GM21737 (cell line): Measurements from ENCODE around the gene TBC1D22A.

ENCODE experiments used
- ATAC-seq: cut with Tn5 transposase; IDR thresholded peaks from one replicate; pipeline ENCODE4 v1.9.1; 2021; ENCODE audit warnings: mild to moderate bottlenecking, moderate library complexity; ENCODE audit not compliant: unreplicated experiment

Gene TBC1D22A

DNA sequence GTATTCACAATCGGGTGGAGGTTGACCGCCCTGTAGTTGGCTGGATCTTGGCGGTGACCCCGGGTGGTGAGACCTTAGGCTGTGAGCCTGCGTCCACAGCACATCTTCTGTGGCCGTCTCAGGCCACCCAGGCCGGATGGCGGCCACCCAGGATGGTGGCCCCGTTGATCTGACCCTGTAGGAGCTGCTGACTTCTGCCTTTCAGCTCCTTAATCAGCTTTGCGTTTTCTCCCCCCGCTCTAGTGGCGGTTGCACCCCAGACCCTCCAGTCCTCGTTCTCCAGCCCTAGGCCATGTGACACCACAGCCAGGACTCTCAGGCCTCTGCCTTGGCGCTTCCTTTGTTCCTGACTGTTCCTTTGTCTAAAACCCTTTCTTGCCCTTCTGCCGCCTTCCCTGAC is 244.0 kb downstream of the TBC1D22A start:
- no peak for ATAC-seq

DNA sequence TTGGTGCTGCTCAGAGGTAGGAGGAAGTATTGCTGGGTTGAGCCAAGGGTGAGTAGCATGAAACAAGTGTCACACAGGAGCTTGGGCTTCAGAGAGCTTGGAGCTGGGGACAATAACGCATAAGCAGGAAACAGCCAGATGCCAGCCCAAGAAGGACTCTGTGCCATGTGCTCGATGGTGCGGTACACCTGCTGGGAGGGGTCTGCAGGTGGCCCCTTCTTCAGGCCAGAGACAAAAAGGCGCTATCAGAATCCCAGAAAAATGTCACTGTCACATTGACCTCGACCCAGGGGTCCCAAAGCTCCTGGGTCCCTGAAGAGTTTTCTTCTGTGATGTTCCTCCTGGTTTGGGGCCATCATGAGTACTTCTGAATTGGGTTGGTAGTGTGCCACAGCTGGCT is 244.4 kb downstream of the TBC1D22A start:
- ATAC-seq = no peak

DNA sequence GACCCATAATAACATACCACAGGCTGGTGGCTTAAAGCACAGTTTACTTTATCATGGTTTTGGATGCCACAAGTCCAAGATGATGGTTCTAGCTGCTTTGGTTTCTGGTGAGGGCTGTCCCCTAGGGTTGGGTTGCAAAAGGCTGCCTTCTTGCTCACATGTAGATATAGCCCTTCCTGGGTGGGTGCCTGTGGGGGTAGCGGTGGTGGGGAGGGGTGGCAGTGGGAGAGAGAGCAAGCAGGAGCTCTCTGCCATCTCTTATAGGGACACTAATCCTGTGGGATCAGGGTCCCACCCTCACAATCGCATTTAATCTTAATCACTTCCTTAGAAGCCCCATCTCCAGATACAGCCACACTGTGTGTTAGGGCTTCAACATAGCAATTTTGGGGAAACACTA is 245.0 kb downstream of the TBC1D22A start:
- ATAC-seq = no peak

DNA sequence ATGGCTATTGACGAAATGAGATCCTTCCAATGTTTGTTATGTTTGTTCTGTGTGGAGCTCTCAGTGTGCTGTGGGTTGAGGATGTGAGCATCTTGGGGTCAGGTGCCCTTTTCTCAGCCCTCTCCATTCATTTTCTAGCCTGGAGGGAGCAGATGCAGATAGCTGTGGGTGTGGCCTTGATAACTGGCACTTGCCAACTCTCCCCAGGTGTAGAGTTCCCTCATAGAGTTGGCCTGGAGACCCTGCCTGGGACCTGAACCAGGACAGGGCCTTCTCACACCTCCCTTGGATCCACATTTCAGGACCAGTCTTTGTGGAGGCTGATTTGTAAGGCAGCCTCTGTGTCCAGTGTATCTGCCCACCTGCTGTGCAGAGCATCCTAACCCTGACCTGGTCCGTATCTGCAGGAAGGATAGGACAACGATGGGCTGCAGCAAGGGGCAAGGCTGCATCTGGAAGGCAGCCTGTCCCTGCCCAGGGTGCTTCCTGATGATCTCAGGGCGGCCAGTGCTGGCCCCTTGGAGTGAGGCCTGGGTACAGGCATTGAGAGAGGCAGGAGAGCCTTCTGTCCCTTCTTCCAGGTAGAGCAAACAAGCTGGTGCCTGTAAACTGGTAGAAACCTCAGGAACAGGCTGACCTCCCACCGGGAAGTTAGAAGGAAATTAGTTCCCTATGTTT is 245.9 kb downstream of the TBC1D22A start:
- no peak for ATAC-seq

DNA sequence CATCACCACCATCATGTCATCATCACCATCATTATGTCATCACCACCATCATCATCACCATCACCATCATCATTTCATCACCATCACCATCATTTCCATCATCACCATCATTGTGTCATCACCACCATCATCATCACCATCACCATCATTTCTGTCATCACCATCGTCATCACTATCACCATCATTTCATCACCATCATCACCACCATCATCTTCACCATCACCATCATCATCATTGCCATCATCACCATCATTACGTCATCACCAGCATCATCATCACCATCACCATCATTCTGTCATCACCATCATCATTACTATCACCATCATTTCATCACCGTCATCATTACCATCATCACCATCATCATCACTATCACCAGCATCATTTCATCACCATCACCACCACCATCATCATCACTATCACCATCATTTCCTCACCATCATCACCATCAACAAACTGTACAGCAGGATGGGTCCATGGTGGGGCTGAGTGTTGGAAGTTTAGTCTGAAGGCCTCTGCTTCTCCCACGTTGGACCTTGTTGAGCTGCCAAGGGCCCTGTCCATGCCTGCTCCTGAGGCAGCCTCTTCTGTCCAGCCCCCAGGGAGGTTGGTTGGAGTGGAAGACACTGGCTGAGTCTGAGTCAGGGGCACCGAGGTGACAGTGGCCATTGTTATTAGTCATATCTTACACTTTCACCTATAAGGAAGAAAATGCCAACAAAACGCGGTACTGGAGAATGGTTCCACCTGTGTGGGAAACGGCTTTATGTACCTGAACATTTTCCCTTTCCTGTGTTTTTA is 247.1 kb downstream of the TBC1D22A start:
- ATAC-seq = no peak

DNA sequence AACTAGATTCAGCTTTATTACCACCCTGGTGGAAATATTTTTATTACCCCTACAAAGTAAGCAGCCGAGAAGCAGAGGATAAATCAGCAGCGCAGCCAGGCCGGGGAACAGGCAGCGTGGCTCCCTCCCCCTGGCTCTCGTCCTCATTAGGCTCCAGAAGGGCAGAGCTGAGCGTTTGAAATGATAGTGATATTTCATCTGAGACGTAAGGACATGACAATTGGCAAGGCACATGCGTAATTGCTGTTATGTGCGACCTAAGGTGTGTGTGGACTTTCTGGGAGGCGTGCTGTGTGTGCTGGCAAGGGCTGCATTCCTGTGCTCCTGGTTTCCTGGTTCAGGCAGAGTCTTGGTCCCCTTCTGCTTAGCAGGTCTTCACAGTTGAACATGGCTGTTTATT is 247.8 kb downstream of the TBC1D22A start:
- ATAC-seq = no peak

DNA sequence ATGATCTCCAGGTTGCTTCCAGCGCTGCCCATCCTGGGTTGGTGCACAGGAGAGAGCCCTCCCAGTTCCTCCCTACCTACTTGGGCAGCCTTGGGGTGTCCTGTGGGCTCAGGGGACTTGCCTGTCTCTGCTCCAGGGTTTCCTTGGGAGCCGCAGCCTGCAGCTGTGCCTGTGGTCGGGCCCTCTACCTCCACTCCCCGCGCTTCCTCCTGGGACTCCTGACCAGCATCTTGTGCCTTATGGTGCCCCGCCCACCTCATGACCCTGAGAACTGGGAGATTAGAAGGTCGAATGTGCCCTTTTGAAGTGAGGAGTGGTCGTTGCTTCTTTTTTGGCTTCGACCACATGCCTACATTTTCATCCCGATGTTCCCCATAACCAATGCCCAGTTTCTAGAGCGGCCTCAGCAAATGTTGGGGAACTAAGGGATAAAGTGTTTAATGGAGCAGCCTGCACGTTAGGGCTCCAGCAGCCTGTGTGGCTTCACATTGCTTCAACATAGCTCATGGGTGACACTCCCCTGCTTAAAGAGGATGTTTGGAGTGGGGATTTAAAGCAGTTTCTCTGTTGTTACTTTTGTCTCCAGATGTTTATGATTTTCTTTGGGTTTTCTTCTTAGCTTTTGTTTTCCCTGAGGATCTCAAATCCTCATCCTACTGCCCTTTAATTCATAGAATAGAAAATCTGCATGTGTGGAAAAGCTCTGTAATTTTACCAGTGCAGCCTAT is 248.8 kb downstream of the TBC1D22A start:
- no peak for ATAC-seq

DNA sequence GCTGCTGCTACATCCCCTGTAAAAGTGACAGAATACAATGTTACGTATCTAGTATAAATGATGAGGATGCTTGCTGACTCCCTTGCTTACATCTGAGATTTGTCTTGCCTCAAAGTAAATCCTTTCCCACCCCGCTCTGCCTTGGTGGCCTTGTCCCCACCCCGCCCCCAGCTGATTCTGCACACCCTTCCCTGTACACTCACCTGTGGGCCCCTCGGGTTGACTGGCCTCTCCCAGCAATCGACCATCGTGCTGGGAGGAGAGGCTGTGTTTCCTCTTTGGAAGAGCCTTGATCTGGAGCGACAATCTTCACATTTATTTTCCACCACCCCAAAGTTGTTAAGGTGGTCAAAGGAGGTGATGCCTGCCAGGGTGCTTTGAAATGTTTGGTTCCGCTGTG is 249.4 kb downstream of the TBC1D22A start:
- no peak for ATAC-seq

DNA sequence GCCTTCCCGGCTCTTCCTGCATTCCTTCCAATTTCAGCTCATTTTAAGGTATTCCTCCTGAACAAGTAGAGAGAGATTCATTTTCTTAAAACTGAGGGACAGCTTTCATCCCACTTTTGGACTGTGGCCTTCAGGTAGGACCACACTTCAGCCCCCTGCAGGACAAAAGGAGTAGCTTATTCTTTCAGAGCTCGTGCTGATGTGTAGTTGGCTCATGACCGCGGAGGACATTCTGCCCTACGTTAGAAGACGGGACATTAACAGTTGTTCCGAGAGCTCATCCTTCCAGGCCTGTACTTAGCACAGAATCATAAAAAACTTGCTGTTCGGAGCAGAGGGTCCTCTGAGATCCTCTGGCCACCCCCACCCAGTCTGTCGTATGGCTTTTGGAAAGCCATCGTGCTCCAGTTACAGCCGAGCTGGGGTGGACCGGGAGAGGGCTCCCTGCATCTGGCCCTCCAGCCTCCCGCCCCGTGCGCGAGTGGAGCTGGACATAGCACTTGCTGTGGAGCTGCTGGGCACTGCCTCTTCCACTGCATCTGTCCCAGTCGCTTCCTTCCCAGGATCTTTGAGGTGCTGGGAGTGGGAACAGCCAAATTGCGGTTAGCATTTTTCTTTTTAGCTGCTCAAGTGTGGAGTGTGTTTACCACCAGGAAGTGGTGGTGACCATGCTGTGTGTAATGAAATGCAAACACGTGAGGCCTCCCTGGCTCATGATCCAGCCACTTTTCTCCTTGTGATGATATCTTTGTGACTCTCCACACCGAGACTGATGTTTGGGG is 250.3 kb downstream of the TBC1D22A start:
- ATAC-seq = no peak

DNA sequence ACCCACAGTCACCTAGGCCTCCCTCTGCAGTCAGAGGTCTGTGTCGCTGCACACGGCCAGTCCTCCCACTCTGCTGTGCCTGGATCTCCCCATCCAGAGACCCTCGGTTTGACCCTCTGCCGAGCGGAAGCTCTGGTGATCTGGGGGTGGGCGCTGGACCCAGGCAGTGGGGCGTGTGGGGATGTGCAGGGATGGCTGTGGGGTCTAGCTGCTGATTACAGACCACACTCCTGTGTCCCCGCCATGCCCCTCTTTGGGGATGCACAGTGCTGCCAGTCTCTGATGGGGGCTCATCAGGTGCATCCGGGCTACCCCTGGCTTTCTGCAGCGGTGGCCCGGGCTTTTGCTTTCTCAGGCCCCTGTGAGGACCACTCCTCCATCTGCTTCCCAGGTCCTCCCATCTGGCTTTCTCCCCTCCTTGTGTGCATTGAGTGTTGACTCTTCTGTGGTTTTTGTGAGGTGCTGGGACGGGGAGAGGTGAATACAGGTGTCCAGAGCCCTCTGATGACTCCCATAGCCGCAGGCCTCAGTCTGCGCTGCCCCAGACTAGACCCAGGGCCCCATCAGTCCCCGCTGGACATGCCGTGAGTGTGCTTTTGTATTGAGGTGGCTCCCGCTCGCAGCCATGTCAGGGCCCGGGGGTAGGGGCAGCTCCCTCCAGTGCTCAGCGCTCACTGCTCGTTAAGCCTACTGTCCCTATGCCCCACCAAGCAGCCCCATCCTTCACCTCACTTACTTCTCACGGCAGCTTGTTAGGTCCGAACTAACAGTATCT is 251.6 kb downstream of the TBC1D22A start:
- no peak for ATAC-seq

DNA sequence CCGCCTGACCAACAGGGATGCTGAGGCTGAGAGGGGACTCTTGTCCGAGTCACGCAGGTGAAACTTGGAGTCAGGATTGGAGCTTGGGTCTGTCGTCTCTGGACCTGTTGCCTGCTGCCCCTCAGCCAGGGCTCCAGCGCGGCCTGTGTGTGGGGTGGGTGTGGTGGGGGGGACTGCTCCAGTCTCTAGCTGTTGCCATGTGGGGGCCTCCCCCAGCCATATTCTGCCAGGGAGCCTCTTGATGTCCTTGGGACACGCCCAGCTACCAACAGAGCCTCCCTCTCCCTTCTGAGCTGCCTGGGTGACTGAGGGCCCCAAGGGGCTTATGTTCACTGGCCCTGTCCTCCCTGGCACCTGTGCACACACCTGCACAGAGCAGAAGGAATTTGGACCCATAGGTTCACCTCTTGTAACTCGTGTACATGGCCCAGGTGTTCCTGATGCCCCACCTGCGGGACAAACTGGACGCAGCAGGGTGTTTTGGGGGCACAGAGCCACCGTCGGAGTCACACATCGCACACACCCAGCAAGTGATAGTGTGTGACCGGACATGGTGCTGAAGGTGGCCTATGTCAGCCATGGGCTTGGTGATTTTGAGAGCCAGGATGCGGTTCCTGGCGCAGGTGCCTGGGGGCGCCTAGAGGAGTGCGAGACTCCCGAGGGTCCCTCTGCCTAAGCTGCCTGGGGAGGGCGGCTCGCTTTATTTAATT is 252.3 kb downstream of the TBC1D22A start:
- no peak for ATAC-seq

DNA sequence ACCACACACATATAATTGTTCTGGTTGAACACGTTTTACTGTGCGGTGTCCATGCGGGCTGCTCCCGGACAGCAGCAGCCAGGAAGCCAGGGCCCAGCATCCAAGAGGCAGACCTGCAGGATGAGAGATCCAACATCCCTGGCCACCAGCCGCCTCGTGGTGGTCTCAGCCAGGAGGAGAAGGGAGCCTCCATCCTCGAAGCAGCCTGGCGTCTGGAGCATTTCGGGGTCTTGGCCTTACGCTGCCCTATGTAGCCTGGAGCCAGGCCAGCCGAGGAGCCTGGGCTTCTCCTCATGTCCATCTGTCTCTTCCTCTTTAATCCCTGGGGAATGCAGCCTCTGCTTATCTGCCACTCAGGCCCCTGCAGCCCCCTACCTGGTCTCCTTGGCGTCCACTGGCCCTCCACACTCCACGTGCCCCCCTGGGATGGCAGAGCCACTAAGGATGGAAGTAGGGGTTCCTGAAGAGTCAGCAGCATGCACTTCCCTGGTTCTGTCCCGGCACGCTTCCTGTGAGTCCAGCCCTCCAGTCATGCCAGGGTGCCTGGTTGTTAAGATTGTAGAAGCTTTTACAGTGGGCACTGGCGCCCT is 253.2 kb downstream of the TBC1D22A start:
- no peak for ATAC-seq

DNA sequence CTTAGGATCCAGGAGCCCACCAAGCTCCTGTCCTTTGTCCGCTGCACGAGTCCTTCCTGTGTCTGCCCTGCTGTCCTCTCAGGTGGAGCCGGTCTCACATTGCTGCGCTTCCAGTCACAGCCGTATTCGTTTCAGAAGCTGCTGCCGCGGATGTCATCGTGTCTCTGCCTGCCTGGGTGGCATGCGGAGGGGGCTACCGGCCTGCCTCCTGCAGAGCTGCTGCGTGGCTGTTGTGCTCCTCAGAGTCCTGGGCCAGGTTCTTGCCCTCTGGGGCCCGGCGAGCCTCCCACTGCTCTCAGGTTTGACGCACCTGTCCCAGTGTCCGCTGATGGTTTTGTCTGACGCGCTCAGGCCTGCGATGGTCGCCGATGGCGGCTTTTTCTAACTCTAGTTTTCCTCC is 254.2 kb downstream of the TBC1D22A start:
- ATAC-seq = no peak

DNA sequence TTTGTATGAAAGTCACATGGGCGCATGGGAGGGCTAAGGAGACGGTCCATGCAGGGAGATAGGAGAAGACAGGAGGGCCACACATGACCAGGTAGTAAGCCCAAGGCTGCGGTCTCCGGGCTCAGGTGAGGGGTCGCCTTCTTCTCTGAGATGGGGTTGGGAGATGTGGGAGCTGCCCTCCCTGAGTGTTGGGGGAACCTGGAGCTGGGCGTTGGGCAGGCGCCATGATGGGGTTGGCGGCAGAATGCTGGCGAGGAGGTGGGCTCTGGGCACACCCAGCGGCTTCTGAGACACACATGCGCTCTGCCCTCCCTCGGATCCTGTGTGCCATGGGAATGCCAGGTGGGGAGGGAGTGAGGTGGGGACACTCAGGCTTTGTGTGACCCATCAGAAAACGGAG is 254.8 kb downstream of the TBC1D22A start:
- ATAC-seq = no peak

DNA sequence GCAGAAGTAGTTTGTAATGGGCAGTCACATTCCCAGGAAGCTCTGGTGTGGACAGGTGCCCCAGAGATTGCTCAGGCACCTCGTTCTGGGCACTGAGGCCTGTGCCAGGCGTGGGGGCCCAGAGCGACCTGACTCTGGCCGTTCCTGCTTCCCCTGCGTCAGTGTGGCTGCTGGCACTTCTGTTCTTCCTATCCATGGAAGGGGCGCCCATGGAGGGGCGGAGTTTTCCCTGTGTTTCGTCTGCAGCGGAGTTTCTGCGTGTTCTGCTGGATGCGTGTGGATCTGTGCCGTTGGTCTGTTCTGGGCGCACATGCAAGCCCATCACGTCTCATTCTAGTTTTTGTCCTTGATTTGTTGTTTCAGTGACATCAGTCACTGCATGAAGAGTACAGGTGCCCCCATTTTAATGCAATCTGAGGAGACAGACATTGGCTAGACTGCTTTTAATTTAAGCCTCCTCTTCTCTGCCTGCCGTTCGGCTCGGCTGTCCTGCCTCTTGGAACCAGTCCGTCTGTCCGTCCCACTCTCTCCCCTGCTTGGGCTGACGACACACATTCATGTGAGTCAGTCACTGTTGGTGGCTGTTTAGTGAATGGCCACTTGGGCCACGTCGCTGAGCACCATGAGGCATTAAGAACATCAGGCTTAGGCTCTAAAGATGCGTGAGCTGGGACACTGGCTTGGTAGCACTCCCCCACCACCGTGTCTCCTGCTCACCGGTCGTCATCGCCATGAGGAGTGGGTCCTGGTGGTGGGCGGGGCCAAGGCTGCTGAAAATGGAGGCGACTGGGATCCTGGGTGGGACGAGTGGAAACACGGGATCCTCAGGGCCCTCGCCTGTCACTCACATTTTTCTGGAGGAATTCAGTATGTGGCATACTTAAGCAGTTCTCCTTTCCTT is 255.8 kb downstream of the TBC1D22A start:
- ATAC-seq = no peak

DNA sequence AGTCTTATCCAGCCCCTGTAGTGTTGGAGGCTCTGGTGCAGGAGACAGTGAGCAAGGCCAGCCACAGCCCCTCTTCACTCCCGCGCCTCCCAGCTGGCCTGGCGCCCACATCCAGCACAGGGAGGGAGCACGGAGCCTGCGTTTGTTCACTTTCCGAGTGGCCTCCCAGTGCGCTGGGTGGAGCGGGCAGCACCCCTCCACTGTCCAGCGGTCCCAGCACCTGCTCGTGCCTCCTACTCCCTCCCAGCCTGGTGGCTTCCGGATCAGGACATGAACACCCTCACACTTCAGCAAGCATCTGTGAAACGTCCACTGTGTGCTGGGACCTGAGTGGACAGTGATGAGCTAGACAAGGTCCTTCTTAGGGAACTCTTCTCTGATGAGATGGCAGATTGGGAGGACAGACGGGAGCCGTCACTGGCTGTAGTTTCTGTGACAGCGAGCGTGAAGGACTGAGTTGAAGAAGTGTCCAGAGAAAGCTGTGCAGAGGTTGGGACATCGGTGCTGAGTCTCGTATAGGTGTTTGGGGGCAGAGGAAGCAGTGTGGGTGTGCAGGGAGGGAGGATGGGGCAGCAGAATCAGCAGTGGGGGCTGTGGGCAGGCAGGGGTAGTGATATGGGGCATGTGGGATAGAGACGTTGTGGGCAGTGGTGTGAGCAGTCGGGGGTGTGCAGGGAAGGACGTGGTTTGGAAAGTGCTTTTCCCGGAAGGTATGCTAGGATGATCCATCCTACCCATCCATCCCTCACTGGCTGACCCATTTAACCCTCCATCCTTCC is 256.8 kb downstream of the TBC1D22A start:
- no peak for ATAC-seq

DNA sequence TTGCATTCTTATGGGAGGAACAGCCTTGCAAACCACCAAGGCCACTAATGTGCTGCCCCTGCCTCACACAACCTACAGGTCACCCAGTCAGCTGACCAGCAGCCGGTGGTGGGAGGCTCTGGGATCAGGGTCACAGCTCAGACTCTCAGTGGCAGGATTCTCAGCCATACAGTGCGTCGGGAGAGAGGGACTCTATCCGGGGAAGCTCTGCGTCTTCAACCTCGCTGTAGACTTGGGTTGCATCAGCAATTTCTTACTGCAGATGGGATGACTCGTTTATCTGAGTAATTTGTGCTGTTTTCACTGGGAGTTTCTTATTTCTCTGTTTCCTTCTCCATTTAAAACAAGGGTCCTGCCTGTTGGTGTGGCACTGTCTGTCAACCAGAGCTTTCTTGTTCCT is 257.7 kb downstream of the TBC1D22A start:
- no peak for ATAC-seq
